ELR (cell line): Measurements from ENCODE around the gene GNPNAT1.

Source experiments
- DNase-seq: peaks from one replicate; pipeline ENCODE4 v3.0.0-alpha.2; 2015; ENCODE audit warnings: low read depth

Gene GNPNAT1

GRCh38 chr14:52791223-52792096 is at the start of gene GNPNAT1:
TSS of gene GNPNAT1 (minus strand) at chr14:52791607. CDS start at chr14:52784650, 6,957 bp downstream.
- peak; percentile 95 for DNase-seq

GRCh38 chr14:52840877-52841276 is 49.5 kb upstream of the GNPNAT1 start:
- peak; percentile 78 for DNase-seq

GRCh38 chr14:52837451-52837850 is 46.0 kb upstream of the GNPNAT1 start:
- no peak for DNase-seq

GRCh38 chr14:52836063-52836462 is 44.7 kb upstream of the GNPNAT1 start:
- DNase-seq: no peak

GRCh38 chr14:52835122-52835903 is 43.9 kb upstream of the GNPNAT1 start:
- peak; percentile 87 for DNase-seq

- peak; percentile 92 for DNase-seq
These were observed 43.0 kb upstream of the GNPNAT1 start for GRCh38 chr14:52834440-52834842.

- DNase-seq: no peak
These were observed 42.5 kb upstream of the GNPNAT1 start for GRCh38 chr14:52833891-52834290.

- no peak for DNase-seq
These were observed 38.2 kb upstream of the GNPNAT1 start for GRCh38 chr14:52829527-52830185.

GRCh38 chr14:52827426-52827825 is 36.0 kb upstream of the GNPNAT1 start:
- DNase-seq: no peak

GRCh38 chr14:52825085-52825484 is 33.7 kb upstream of the GNPNAT1 start:
- DNase-seq: no peak

- DNase-seq: peak; percentile 43
These were observed 33.1 kb upstream of the GNPNAT1 start for GRCh38 chr14:52824462-52824861.

- DNase-seq: no peak
These were observed 30.4 kb upstream of the GNPNAT1 start for GRCh38 chr14:52821805-52822250.

GRCh38 chr14:52808101-52808500 is 16.7 kb upstream of the GNPNAT1 start:
- no peak for DNase-seq

GRCh38 chr14:52806115-52806514 is 14.7 kb upstream of the GNPNAT1 start:
- DNase-seq: no peak

GRCh38 chr14:52802597-52802996 is 11.2 kb upstream of the GNPNAT1 start:
- peak; percentile 95 for DNase-seq

GRCh38 chr14:52801014-52801712 is 9.8 kb upstream of the GNPNAT1 start:
- DNase-seq: peak; percentile 94

- no peak for DNase-seq
These were observed 7.4 kb upstream of the GNPNAT1 start for GRCh38 chr14:52798826-52799225.

- DNase-seq: no peak
These were observed 6.2 kb upstream of the GNPNAT1 start for GRCh38 chr14:52797653-52798052.

GRCh38 chr14:52793061-52793460 is 1.7 kb upstream of the GNPNAT1 start:
- no peak for DNase-seq

GRCh38 chr14:52792097-52792415 is 649 bp upstream of the GNPNAT1 start:
- DNase-seq: no peak

- no peak for DNase-seq
These were observed 618 bp downstream of the GNPNAT1 start for GRCh38 chr14:52790756-52791222.
